ENCODE results near the gene ENO3. TPM values are rescaled to one million over a fixed set of nuclear protein-coding genes. Genes with fewer than 3 reads are reported as not detected.

The ENO3 gene
- total and polyA plus RNA-seq, 3 donors from 2014 or later = 16.4 to 29.9 (median 17.2) TPM

DNA sequence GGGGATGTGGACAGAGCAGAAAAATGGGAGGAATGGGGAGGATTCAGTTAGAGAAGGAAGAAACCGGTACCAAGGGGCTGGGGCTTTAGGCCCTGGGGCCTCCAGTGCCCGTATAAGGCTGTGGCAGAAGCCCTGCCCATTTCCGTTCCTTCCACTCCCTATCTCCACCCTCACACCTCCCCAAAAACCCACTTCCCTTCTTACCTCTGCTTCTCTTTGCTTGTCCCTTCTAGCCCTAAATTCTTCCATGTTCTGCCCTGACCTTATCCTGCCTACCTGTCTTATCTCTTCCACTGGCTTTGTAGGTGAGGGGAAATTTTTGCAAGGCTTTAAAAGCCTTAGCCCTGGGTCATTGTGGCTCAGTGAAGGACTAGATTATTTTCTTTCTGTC, 6.8 kb upstream of the ENO3 start:
- Histone ChIP-seq H3K27me3 (no peaks in the 10 kb centered on the region), H3K27ac (no peak overlapping the region), H3K4me1 (peaks cover 25% of the 10 kb centered on the region), H3K9me3 (no peaks in the 10 kb centered on the region), H3K4me3 (no peak overlapping the region), H3K36me3 (ENCODE audit: low read depth, missing control alignments) (no peaks in the 10 kb centered on the region)
- intact Hi-C loops (cut with DNase I; ENCODE audit: low total_unique reads) = no loop called here
- no peak for DNase-seq
- no peak for TF ChIP-seq POLR2A (IDR thresholded peaks at IDR 0.05)
- TF ChIP-seq, protein P1, sequence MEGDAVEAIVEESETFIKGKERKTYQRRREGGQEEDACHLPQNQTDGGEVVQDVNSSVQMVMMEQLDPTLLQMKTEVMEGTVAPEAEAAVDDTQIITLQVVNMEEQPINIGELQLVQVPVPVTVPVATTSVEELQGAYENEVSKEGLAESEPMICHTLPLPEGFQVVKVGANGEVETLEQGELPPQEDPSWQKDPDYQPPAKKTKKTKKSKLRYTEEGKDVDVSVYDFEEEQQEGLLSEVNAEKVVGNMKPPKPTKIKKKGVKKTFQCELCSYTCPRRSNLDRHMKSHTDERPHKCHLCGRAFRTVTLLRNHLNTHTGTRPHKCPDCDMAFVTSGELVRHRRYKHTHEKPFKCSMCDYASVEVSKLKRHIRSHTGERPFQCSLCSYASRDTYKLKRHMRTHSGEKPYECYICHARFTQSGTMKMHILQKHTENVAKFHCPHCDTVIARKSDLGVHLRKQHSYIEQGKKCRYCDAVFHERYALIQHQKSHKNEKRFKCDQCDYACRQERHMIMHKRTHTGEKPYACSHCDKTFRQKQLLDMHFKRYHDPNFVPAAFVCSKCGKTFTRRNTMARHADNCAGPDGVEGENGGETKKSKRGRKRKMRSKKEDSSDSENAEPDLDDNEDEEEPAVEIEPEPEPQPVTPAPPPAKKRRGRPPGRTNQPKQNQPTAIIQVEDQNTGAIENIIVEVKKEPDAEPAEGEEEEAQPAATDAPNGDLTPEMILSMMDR (IDR thresholded peaks at IDR 0.05) = no peak
- 44 to 49% methylated on average over 3 of the region's 3 CpGs for WGBS, 2 donors

DNA sequence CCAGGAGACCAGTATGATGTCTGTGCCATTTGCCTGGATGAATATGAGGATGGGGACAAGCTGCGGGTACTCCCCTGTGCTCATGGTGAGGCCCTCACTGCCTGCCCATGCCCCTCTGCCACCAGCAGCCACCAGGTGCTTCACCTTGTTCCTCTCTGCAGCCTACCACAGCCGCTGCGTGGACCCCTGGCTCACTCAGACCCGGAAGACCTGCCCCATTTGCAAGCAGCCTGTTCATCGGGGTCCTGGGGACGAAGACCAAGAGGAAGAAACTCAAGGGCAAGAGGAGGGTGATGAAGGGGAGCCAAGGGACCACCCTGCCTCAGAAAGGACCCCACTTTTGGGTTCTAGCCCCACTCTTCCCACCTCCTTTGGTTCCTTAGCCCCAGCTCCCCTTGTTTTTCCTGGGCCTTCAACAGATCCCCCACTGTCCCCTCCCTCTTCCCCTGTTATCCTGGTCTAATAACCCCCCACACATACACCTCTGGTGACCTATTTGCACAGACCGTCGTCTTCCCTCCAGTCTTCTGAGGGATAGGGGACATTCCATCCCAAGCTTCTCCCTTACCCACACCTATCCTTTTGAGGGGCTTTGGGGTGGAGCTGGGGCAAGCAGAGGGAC, 6.3 kb upstream of the ENO3 start:
- Histone ChIP-seq H3K4me1 (peaks cover 23% of the 10 kb centered on the region), H3K36me3 (ENCODE audit: low read depth, missing control alignments) (no peaks in the 10 kb centered on the region), H3K4me3 (no peak overlapping the region), H3K27me3 (no peaks in the 10 kb centered on the region), H3K9me3 (no peaks in the 10 kb centered on the region), H3K27ac (peak overlapping the region in 1 of 2 donors; percentile 44)
- DNase-seq = no peak
- WGBS, 2 donors = 62 to 70% methylated on average over 8 of the region's 8 CpGs
- intact Hi-C loops (cut with DNase I; ENCODE audit: low total_unique reads) = no loop called here
- no peak for TF ChIP-seq POLR2A (IDR thresholded peaks at IDR 0.05)
- TF ChIP-seq, protein P1 (IDR thresholded peaks at IDR 0.05) = no peak

DNA sequence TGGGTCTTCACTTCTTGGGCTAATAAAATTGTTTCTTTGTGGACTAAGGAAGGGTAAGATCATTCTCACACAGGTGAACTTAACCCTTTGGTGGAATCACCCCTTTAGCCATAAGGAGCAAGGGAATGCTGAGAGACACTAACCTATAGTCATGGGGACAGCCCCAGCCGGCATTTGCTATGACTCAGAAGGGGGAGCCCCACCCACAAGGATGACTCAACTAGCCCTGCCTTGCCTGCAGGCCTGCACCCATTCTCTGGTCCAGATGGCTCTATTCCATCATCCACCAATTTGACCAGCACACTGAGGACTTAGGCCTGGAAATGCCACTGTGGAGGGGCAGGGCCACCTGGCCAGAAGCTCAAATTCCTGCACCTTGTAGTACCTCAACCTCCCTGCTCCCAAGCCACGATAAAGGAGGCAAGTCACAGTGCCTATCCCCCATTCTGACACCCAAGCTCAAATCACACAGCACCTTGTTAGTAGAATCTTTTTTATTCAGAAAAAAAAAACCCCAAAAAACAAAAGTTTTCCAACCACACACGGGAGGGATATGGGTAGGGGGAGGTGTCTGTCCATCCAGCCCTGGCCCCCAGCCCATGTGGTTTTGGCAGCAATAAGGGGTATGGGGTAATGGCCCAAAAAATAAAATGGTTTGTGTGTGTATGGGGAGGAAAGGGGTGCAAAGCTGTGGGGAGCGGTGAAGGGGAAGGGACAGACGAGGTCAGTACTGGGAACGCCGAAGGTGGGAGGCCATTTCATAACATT, 5.6 kb upstream of the ENO3 start:
- 52 to 53% methylated on average over 7 of the region's 7 CpGs for WGBS, 2 donors
- H3K36me3 ChIP-seq (ENCODE audit: low read depth, missing control alignments) = no peaks in the 10 kb centered on the region
- peak overlapping the region in 1 of 2 donors; percentile 44 for H3K27ac ChIP-seq
- no peaks in the 10 kb centered on the region for H3K9me3 ChIP-seq
- intact Hi-C loops (cut with DNase I; ENCODE audit: low total_unique reads) = no loop called here
- H3K4me1 ChIP-seq = peaks cover 23% of the 10 kb centered on the region
- peak; percentile 60 for DNase-seq
- TF ChIP-seq, protein P1 (IDR thresholded peaks at IDR 0.05) = no peak
- no peak for TF ChIP-seq POLR2A (IDR thresholded peaks at IDR 0.05)
- H3K27me3 ChIP-seq = no peaks in the 10 kb centered on the region
- H3K4me3 ChIP-seq = no peak overlapping the region

DNA sequence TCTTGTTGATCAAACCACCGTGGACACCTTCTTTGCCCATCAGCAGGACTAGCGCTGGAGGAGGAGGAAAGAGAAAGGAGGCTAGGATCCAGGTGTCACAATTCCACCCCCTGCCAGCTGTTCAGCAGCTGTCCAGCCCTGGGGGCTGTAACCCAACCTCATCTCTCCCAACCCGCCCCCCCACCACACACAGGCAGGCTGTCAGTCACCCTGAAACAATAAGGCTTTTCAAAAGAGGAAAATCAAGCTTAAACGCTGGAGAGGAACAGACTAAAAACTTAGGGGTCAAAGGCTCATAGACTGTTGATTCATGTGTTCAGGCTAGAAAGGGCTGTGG, 5.0 kb upstream of the ENO3 start:
- no peak for DNase-seq
- intact Hi-C loops (cut with DNase I; ENCODE audit: low total_unique reads) = no loop called here
- WGBS, 2 donors = 26 to 30% methylated on average over 4 of the region's 4 CpGs
- Histone ChIP-seq H3K27ac (peak overlapping the region in 1 of 2 donors; percentile 91), H3K36me3 (ENCODE audit: low read depth, missing control alignments) (no peaks in the 10 kb centered on the region), H3K4me1 (peaks cover 23% of the 10 kb centered on the region), H3K4me3 (no peak overlapping the region), H3K27me3 (no peaks in the 10 kb centered on the region), H3K9me3 (no peaks in the 10 kb centered on the region)
- TF ChIP-seq, protein P1 (IDR thresholded peaks at IDR 0.05) = no peak
- no peak for TF ChIP-seq POLR2A (IDR thresholded peaks at IDR 0.05)

Data from testis (tissue), 3 donors.